Smooth muscle cell (in vitro differentiated cells): ENCODE results near the gene STXBP2. TPM values are rescaled to one million over a fixed set of nuclear protein-coding genes. Genes with fewer than 3 reads are reported as not detected.

Experiments
- DNase-seq: peaks from one replicate; lab custom pipeline; 2025; ENCODE audit not compliant: unreplicated experiment; lab: John Stamatoyannopoulos, UW
- H2AFZ ChIP-seq: fragments of 200-600 bp; sonication (generic); 2 replicates; pipeline ENCODE4 v1.6.0; 2016; ENCODE audit warnings: antibody characterized with exemption, low read depth, mild to moderate bottlenecking
- H3F3A ChIP-seq: fragments of 200-600 bp; sonication (generic); 2 replicates; pipeline ENCODE4 v1.6.0; 2017; ENCODE audit warnings: antibody characterized with exemption, low read depth
- H3K27ac ChIP-seq: fragments of 200-600 bp; sonication (generic); 2 replicates; pipeline ENCODE4 v1.5.1; 2016; ENCODE audit warnings: low read depth, mild to moderate bottlenecking
- H3K27me3 ChIP-seq: fragments of 200-600 bp; sonication (generic); 2 replicates; pipeline ENCODE4 v1.6.1; 2016; ENCODE audit warnings: low read depth, mild to moderate bottlenecking
- H3K36me3 ChIP-seq: fragments of 200-600 bp; sonication (generic); 2 replicates; pipeline ENCODE4 v1.5.1; 2016; ENCODE audit warnings: low read depth
- H3K4me1 ChIP-seq: fragments of 200-600 bp; sonication (generic); 2 replicates; pipeline ENCODE4 v1.5.1; 2016; ENCODE audit warnings: low read depth
- H3K4me2 ChIP-seq: fragments of 200-600 bp; sonication (generic); 2 replicates; pipeline ENCODE4 v1.6.0; 2016; ENCODE audit warnings: mild to moderate bottlenecking
- H3K4me3 ChIP-seq: fragments of 200-600 bp; sonication (generic); 2 replicates; pipeline ENCODE4 v1.5.1; 2016; ENCODE audit warnings: mild to moderate bottlenecking
- H3K79me2 ChIP-seq: fragments of 200-600 bp; sonication (generic); 2 replicates; pipeline ENCODE4 v1.6.0; 2016; ENCODE audit warnings: low read depth, mild to moderate bottlenecking
- H3K9ac ChIP-seq: fragments of 200-600 bp; sonication (generic); 2 replicates; pipeline ENCODE4 v1.6.0; 2016; ENCODE audit warnings: low read depth
- H3K9me3 ChIP-seq: fragments of 200-600 bp; sonication (generic); replicated peaks from 2 replicates; pipeline ENCODE4 v1.5.1; 2016; ENCODE audit warnings: low read depth
- H4K20me1 ChIP-seq: fragments of 200-600 bp; sonication (generic); 2 replicates; pipeline ENCODE4 v1.6.0; 2016; ENCODE audit warnings: low read depth
- CTCF ChIP-seq: fragments of 200-600 bp; sonication (generic); IDR thresholded peaks from 2 replicates; pipeline ENCODE4 v1.5.1; 2017; ENCODE audit warnings: borderline replicate concordance, mild to moderate bottlenecking, antibody characterized with exemption; ENCODE audit not compliant: insufficient read depth, poor library complexity, severe bottlenecking
- WGBS: methylation state at CpG from one replicate; pipeline ENCODE4 v1.1.7; 2016; ENCODE audit warnings: low lambda C conversion rate; 5-methylcytosine and 5-hydroxymethylcytosine counted together
- polyA plus RNA-seq: library from polyadenylated mRNA; unstranded; fragments of >200 nt; fragmentation: Nextera tagmentation; extraction: Ambion mirVana; gene quantifications from 2 replicates; pipeline ENCODE4 v1.2.1, GENCODE V29; 2016
- total RNA-seq: library from RNA; depleted of rRNA; stranded (reverse); fragments of >200 nt; gene quantifications from 2 replicates; pipeline ENCODE4 v1.2.3, GENCODE V29; 2014

STXBP2 gene
- total and polyA plus RNA-seq, 2 experiments from 2014 or later: 17.8 to 32.7 TPM

GRCh38 chr19:7595466-7596133 is 41.3 kb upstream of the STXBP2 start, which contains the start of gene CAMSAP3:
CAMSAP3 (plus strand) TSS chr19:7595863; CDS start chr19:7596003, 140 bp downstream.
- peak within 1 kb of the TSS; percentile 83 for H3K4me2 ChIP-seq
- H3K4me3 ChIP-seq: peak within 1 kb of the TSS; percentile 52
- no peaks in the 10 kb centered on the region for H3K79me2 ChIP-seq
- no peak within 1 kb of the TSS for H3K27ac ChIP-seq
- TF ChIP-seq CTCF: no peak
- WGBS: 2% methylated on average over 55 of the region's 78 CpGs
- no peak within 1 kb of the TSS for H3K9ac ChIP-seq
- H3F3A ChIP-seq: peaks cover 3% of the 10 kb centered on the region
- H3K9me3 ChIP-seq: no peaks in the 10 kb centered on the region
- no peak within 1 kb of the TSS for H2AFZ ChIP-seq
- no peak for DNase-seq
- H3K4me1 ChIP-seq: peaks cover 4% of the 10 kb centered on the region
- peaks cover 52% of the 10 kb centered on the region for H3K27me3 ChIP-seq
- no peaks in the 10 kb centered on the region for H3K36me3 ChIP-seq
- peaks cover 6% of the 10 kb centered on the region for H4K20me1 ChIP-seq

GRCh38 chr19:7596211-7596937 is 40.5 kb upstream of the STXBP2 start:
- Histone ChIP-seq H3K4me3 (peak overlapping the region; percentile 49), H3K4me2 (peak overlapping the region; percentile 78), H3F3A (peaks cover 3% of the 10 kb centered on the region), H3K27ac (no peak overlapping the region), H3K9ac (no peak overlapping the region), H2AFZ (no peak overlapping the region), H3K27me3 (peaks cover 52% of the 10 kb centered on the region), H3K36me3 (no peaks in the 10 kb centered on the region), H3K79me2 (no peaks in the 10 kb centered on the region), H3K4me1 (peaks cover 4% of the 10 kb centered on the region), H4K20me1 (peaks cover 6% of the 10 kb centered on the region), H3K9me3 (no peaks in the 10 kb centered on the region)
- WGBS: 9% methylated on average over 30 of the region's 70 CpGs
- TF ChIP-seq CTCF: no peak
- DNase-seq: no peak

GRCh38 chr19:7597689-7598088 is 39.2 kb upstream of the STXBP2 start:
- no peak overlapping the region for H3K4me2 ChIP-seq
- H3K9me3 ChIP-seq: no peaks in the 10 kb centered on the region
- no peak for TF ChIP-seq CTCF
- H3K36me3 ChIP-seq: no peaks in the 10 kb centered on the region
- H3K9ac ChIP-seq: no peak overlapping the region
- no peak for DNase-seq
- no peak overlapping the region for H3K27ac ChIP-seq
- no peak overlapping the region for H3K4me3 ChIP-seq
- H3K79me2 ChIP-seq: no peaks in the 10 kb centered on the region
- H3K4me1 ChIP-seq: peaks cover 4% of the 10 kb centered on the region
- peaks cover 52% of the 10 kb centered on the region for H3K27me3 ChIP-seq
- H4K20me1 ChIP-seq: peaks cover 12% of the 10 kb centered on the region
- no peak overlapping the region for H2AFZ ChIP-seq
- WGBS: 74% methylated on average over 9 of the region's 9 CpGs
- H3F3A ChIP-seq: peaks cover 3% of the 10 kb centered on the region
